Neuronal stem cell (in vitro differentiated cells): Measurements from ENCODE around the gene ERC2.

ENCODE experiments used
- DNase-seq: peaks from one replicate; pipeline ENCODE4 v3.0.0-alpha.2; 2013; ENCODE audit warnings: low spot score
- H2AFZ ChIP-seq: one replicate; pipeline ENCODE4 v1.6.1; 2013; ENCODE audit warnings: mild to moderate bottlenecking, low read length, inconsistent platforms
- H2AK5ac ChIP-seq: 2 replicates; pipeline ENCODE4 v1.6.1; 2013; ENCODE audit warnings: low read depth, mild to moderate bottlenecking, inconsistent platforms, low read length, moderate library complexity, mixed read lengths
- H2BK120ac ChIP-seq: 2 replicates; pipeline ENCODE4 v1.6.1; 2013; ENCODE audit warnings: low read depth, mild to moderate bottlenecking, inconsistent platforms, low read length, moderate library complexity, mixed read lengths
- H2BK12ac ChIP-seq: one replicate; pipeline ENCODE4 v1.6.1; 2013; ENCODE audit warnings: low read length, inconsistent platforms
- H2BK15ac ChIP-seq: 2 replicates; pipeline ENCODE4 v1.6.1; 2013; ENCODE audit warnings: mild to moderate bottlenecking, low read length, inconsistent platforms, mixed read lengths
- H2BK5ac ChIP-seq: one replicate; pipeline ENCODE4 v1.6.1; 2013; ENCODE audit warnings: inconsistent platforms, mild to moderate bottlenecking, low read length, moderate library complexity
- H3K14ac ChIP-seq: one replicate; pipeline ENCODE4 v1.6.1; 2013; ENCODE audit warnings: low read length, inconsistent platforms
- H3K18ac ChIP-seq: 2 replicates; pipeline ENCODE4 v1.6.1; 2013; ENCODE audit warnings: low read length, inconsistent platforms
- H3K23ac ChIP-seq: 2 replicates; pipeline ENCODE4 v1.6.1; 2013; ENCODE audit warnings: low read depth, mild to moderate bottlenecking, mixed read lengths, low read length, inconsistent platforms; ENCODE audit not compliant: poor library complexity
- H3K27ac ChIP-seq: replicated peaks from 3 replicates; pipeline ENCODE4 v1.5.1; 2013; ENCODE audit warnings: low read length, inconsistent platforms
- H3K27me3 ChIP-seq, 3 experiments: 2 replicates each; pipeline ENCODE4 v1.6.1; 2013; ENCODE audit warnings: low read length in 3 of 3, mild to moderate bottlenecking in 2 of 3, inconsistent platforms in 1 of 3, low read depth in 1 of 3, mixed read lengths in 1 of 3, moderate library complexity in 1 of 3; ENCODE audit not compliant: control insufficient read depth in 3 of 3, insufficient read depth in 3 of 3
- H3K36me3 ChIP-seq, 2 donors: replicated peaks in 1 of 2; 2 replicates each; pipeline ENCODE4 v1.6.1; 2013; ENCODE audit warnings: low read length in 2 of 2; ENCODE audit not compliant: control insufficient read depth in 2 of 2, insufficient read depth in 2 of 2
- H3K4ac ChIP-seq: 2 replicates; pipeline ENCODE4 v1.6.1; 2013; ENCODE audit warnings: inconsistent platforms, mild to moderate bottlenecking, low read length, moderate library complexity
- H3K4me1 ChIP-seq, 2 donors: 1 replicate in 1 of 2; 2 replicates in 1 of 2; pipeline ENCODE4 v1.6.1; 2013; ENCODE audit warnings: low read length in 2 of 2, low read depth in 1 of 2; ENCODE audit not compliant: control insufficient read depth in 2 of 2, insufficient read depth in 1 of 2
- H3K4me2 ChIP-seq: one replicate; pipeline ENCODE4 v1.6.1; 2013; ENCODE audit warnings: mild to moderate bottlenecking, low read length, inconsistent platforms; ENCODE audit not compliant: insufficient read depth, poor library complexity, severe bottlenecking
- H3K4me3 ChIP-seq, 2 donors: 2 replicates each; pipeline ENCODE4 v1.5.1; 2013; ENCODE audit warnings: low read length in 2 of 2, mild to moderate bottlenecking in 2 of 2, inconsistent platforms in 1 of 2, moderate library complexity in 1 of 2
- H3K79me1 ChIP-seq: one replicate; pipeline ENCODE4 v1.6.1; 2013; ENCODE audit warnings: low read depth, mild to moderate bottlenecking, inconsistent platforms, low read length, moderate library complexity
- H3K9ac ChIP-seq: one replicate; pipeline ENCODE4 v1.6.1; 2013; ENCODE audit warnings: mild to moderate bottlenecking, low read depth, low read length, inconsistent platforms; ENCODE audit not compliant: poor library complexity
- H3K9me3 ChIP-seq, 2 donors: replicated peaks in 1 of 2; 2 replicates each; pipeline versions ENCODE3 to v1.6.1; 2013; ENCODE audit warnings: low read length in 2 of 2, mild to moderate bottlenecking in 2 of 2, inconsistent platforms in 1 of 2, low read depth in 1 of 2, mixed read lengths in 1 of 2, moderate library complexity in 1 of 2; ENCODE audit not compliant: control insufficient read depth in 2 of 2, insufficient read depth in 1 of 2
- H4K8ac ChIP-seq: one replicate; pipeline ENCODE4 v1.6.1; 2013; ENCODE audit warnings: low read depth, mild to moderate bottlenecking, inconsistent platforms, low read length, moderate library complexity
- H4K91ac ChIP-seq: one replicate; pipeline ENCODE4 v1.6.1; 2013; ENCODE audit warnings: low read length, low read depth, mild to moderate bottlenecking, inconsistent platforms; ENCODE audit not compliant: poor library complexity
- WGBS, 2 donors: extraction: QIAGEN DNeasy Blood & Tissue Kit; methylation state at CpG; one replicate each; pipeline ENCODE4 v1.1.7; 2013; ENCODE audit warnings: missing lambda C conversion rate in 2 of 2, mixed read lengths in 1 of 2; ENCODE audit not compliant: insufficient read length in 2 of 2, insufficient replicate concordance in 1 of 2; ENCODE audit errors: extremely low coverage in 2 of 2; 5-methylcytosine and 5-hydroxymethylcytosine counted together

ERC2 gene

DNA sequence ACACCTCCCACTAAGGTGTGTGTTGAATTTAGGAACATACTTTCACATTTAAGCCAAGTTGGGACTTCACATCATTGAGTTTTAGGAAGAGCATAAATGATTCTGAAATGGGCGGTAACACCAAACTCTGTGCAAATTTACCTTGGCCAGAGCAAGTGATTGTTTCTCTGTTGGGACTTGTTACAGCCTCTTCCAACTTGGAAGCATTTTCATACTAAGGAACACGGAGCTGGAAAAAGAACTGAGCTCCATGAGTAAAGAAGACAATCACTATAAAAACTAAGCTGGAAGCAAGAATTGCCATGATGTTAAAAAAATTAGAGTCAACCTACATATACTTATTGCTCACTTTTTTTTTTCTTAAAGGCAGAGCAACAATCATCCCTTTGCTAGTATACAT lies 371.3 kb downstream of the ERC2 start:
- no peak overlapping the region for H3K4me2 ChIP-seq

DNA sequence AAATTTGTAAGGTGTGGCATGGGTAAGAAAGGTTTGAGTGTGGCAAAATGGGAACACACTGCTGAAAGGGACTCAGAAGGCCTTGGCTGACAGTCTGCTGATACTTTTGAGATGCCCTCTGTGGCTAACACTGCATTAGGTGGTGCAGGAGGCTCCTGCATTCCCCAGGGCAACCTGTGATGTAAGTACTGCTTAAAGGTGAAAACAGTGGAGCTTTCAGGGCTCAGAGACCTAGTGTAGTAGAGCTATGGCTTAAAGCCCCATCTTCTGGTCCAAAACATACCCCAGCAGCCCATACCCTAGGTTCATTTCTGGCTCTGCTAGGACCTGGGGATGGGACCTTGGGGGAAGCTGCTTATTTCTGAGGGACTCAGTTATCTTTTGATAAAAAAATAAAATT lies 374.1 kb downstream of the ERC2 start:
- no peak overlapping the region for H3K9ac ChIP-seq
- no peaks in the 10 kb centered on the region for H3K4me1 ChIP-seq
- H4K91ac ChIP-seq = no peak overlapping the region
- H2BK12ac ChIP-seq = no peak overlapping the region
- no peak overlapping the region for H3K27ac ChIP-seq
- no peak overlapping the region for H3K23ac ChIP-seq
- no peak overlapping the region for H3K14ac ChIP-seq
- H3K4me2 ChIP-seq = no peak overlapping the region
- no peak overlapping the region for H3K4ac ChIP-seq
- no peak overlapping the region for H3K4me3 ChIP-seq
- no peaks in the 10 kb centered on the region for H3K36me3 ChIP-seq
- no peak overlapping the region for H2BK5ac ChIP-seq
- H3K9me3 ChIP-seq = no peaks in the 10 kb centered on the region
- no peak overlapping the region for H4K8ac ChIP-seq
- no peaks in the 10 kb centered on the region for H3K27me3 ChIP-seq
- H3K79me1 ChIP-seq = no peaks in the 10 kb centered on the region
- H2BK15ac ChIP-seq = no peak overlapping the region
- no peak for DNase-seq
- H2BK120ac ChIP-seq = no peak overlapping the region
- H2AFZ ChIP-seq = no peak overlapping the region
- no peak overlapping the region for H3K18ac ChIP-seq
- H2AK5ac ChIP-seq = no peak overlapping the region

More for the DNA sequence above, 371.3 kb downstream of the ERC2 start:
- no peak for DNase-seq
- Histone ChIP-seq H3K27me3 (no peaks in the 10 kb centered on the region), H2AK5ac (no peak overlapping the region), H2BK15ac (no peak overlapping the region), H3K4me1 (peaks cover 0 to under 1% of the 10 kb centered on the region in 2 donors), H4K91ac (no peak overlapping the region), H3K9ac (no peak overlapping the region), H3K27ac (no peak overlapping the region), H3K14ac (no peak overlapping the region), H2BK12ac (no peak overlapping the region), H3K36me3 (no peaks in the 10 kb centered on the region), H2AFZ (no peak overlapping the region), H3K4me3 (no peak overlapping the region), H2BK120ac (no peak overlapping the region), H3K18ac (no peak overlapping the region), H4K8ac (no peak overlapping the region), H3K4ac (no peak overlapping the region), H3K9me3 (no peaks in the 10 kb centered on the region), H2BK5ac (no peak overlapping the region), H3K79me1 (no peaks in the 10 kb centered on the region), H3K23ac (no peak overlapping the region)
- WGBS, 2 donors = no CpG with 5 or more reads among the region's 2 CpGs

DNA sequence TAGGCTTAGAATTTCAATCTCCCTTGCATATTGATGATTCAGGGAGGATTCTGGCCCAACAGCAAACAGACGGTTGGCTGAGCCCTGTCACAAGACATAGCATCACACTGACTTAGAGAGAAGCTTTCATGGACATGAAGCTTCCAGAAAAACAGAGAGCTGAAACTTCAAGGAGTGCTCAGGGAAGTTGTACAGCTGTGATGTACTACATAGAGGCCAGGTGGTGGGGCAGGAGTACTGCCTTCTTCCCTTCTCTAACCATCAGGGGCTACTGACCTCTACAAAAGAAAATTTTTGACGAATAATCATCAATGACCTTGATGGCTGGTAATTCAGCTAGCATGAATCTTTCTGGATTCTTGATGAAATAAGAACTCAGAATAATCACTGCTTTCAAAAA lies 378.5 kb downstream of the ERC2 start:
- Histone ChIP-seq H3K23ac (no peak overlapping the region), H4K8ac (no peak overlapping the region), H3K79me1 (no peaks in the 10 kb centered on the region), H2BK5ac (no peak overlapping the region), H2AFZ (no peak overlapping the region), H3K27ac (no peak overlapping the region), H2BK12ac (no peak overlapping the region), H2BK120ac (no peak overlapping the region), H4K91ac (no peak overlapping the region), H3K36me3 (no peaks in the 10 kb centered on the region), H3K14ac (no peak overlapping the region), H3K4me1 (no peaks in the 10 kb centered on the region), H2BK15ac (no peak overlapping the region), H3K9me3 (no peaks in the 10 kb centered on the region), H3K27me3 (no peaks in the 10 kb centered on the region), H3K4me2 (no peak overlapping the region), H3K9ac (no peak overlapping the region), H2AK5ac (no peak overlapping the region), H3K4me3 (no peak overlapping the region), H3K4ac (no peak overlapping the region), H3K18ac (no peak overlapping the region)
- DNase-seq = no peak
- WGBS, 2 donors = no CpG with 5 or more reads among the region's 2 CpGs

DNA sequence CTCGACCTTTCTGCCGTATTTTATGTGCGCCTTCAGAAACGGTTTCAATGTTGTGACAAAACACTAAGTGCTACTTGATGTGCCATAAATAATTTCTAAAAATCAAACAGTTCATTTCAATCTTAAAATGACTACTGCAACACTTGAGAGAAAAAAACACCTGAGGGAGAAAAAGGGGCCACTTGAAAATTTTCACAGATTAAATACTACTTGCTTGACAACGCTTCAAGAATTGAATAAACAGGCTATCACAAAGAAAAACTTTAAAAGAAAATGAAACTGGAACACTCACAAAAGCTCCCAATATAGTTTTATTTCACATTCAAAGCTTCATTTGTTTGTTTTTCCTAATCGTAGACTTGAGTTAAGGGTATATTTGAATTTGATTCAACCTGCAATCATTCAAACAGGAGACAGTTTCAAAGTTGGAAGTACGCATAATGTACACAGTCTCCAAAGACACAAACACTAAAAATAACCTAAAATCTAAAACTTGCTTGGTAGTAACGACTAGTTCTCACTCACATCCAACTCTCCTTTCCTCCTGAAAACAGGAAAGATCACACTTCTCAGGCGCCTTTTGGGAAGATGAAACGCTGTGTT lies 380.7 kb downstream of the ERC2 start:
- no peak for DNase-seq
- H2BK15ac ChIP-seq = no peak overlapping the region
- no peaks in the 10 kb centered on the region for H3K36me3 ChIP-seq
- H2AK5ac ChIP-seq = no peak overlapping the region
- H2AFZ ChIP-seq = no peak overlapping the region
- H3K27ac ChIP-seq = no peak overlapping the region
- no peaks in the 10 kb centered on the region for H3K27me3 ChIP-seq
- no peak overlapping the region for H3K23ac ChIP-seq
- H2BK12ac ChIP-seq = no peak overlapping the region
- H4K91ac ChIP-seq = no peak overlapping the region
- no peak overlapping the region for H3K4me2 ChIP-seq
- no peak overlapping the region for H3K4ac ChIP-seq
- no peak overlapping the region for H3K14ac ChIP-seq
- no peak overlapping the region for H2BK120ac ChIP-seq
- H3K9ac ChIP-seq = no peak overlapping the region
- no peak overlapping the region for H3K18ac ChIP-seq
- H3K4me1 ChIP-seq = no peaks in the 10 kb centered on the region
- H4K8ac ChIP-seq = no peak overlapping the region
- no peaks in the 10 kb centered on the region for H3K79me1 ChIP-seq
- H3K4me3 ChIP-seq = no peak overlapping the region
- no CpG with 5 or more reads among the region's 10 CpGs for WGBS, 2 donors
- H2BK5ac ChIP-seq = no peak overlapping the region
- no peaks in the 10 kb centered on the region for H3K9me3 ChIP-seq
